ENCODE data around the gene TCF19. TPM values are rescaled to one million over a fixed set of nuclear protein-coding genes. Genes with fewer than 3 reads are reported as not detected.
A peak's percentile ranks its signal among the peaks of the same experiment; 100 is the strongest.
"Not testable (repeated sequence)": the region's sequence is repeated elsewhere in the genome, so short reads cannot be mapped to it uniquely, and the experiment has no call there.

TCF19 gene
- total and polyA plus RNA-seq, 8 donors = 5.0 to 16.1 (median 7.4) TPM

GRCh38 chr6:31158863-31159855 is 770 bp downstream of the TCF19 start:
- H3K4me3 ChIP-seq = peak overlapping the region; percentile 65 to 79 (median 75)
- TF ChIP-seq, protein P1, sequence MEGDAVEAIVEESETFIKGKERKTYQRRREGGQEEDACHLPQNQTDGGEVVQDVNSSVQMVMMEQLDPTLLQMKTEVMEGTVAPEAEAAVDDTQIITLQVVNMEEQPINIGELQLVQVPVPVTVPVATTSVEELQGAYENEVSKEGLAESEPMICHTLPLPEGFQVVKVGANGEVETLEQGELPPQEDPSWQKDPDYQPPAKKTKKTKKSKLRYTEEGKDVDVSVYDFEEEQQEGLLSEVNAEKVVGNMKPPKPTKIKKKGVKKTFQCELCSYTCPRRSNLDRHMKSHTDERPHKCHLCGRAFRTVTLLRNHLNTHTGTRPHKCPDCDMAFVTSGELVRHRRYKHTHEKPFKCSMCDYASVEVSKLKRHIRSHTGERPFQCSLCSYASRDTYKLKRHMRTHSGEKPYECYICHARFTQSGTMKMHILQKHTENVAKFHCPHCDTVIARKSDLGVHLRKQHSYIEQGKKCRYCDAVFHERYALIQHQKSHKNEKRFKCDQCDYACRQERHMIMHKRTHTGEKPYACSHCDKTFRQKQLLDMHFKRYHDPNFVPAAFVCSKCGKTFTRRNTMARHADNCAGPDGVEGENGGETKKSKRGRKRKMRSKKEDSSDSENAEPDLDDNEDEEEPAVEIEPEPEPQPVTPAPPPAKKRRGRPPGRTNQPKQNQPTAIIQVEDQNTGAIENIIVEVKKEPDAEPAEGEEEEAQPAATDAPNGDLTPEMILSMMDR (IDR thresholded peaks at IDR 0.05) = no peak
- H3K27me3 ChIP-seq = no peaks in the 10 kb centered on the region
- peak overlapping the region in 4 of 5 donors; percentile 71 to 86 (median 80) for H3K27ac ChIP-seq
- intact Hi-C loops (cut with DNase I; ENCODE audit: low total_unique reads) = no loop called here
- H3K36me3 ChIP-seq = peaks cover 3 to 47% (median 40%) of the 10 kb centered on the region in 4 donors
- H3K4me1 ChIP-seq = peaks cover 18 to 44% (median 23%) of the 10 kb centered on the region in 4 donors
- DNase-seq = peak in 1 of 2 donors; percentile 32
- WGBS, 5 donors = 3 to 14% (median 10%) methylated on average over 22 to 35 of the region's 35 CpGs
- H3K9me3 ChIP-seq = no peaks in the 10 kb centered on the region

- TF ChIP-seq EP300 (IDR thresholded peaks at IDR 0.05) = no peak
- no peak for TF ChIP-seq POLR2A (IDR thresholded peaks at IDR 0.05)
- no peak for TF ChIP-seq POLR2AphosphoS5 (IDR thresholded peaks at IDR 0.05)
- TF ChIP-seq, protein P1 (IDR thresholded peaks at IDR 0.05) = no peak
- intact Hi-C loops (cut with DNase I; ENCODE audit: low total_unique reads) = no loop called here
- no peaks in the 10 kb centered on the region for H3K9me3 ChIP-seq
- peaks cover 0 to 48% (median 35%) of the 10 kb centered on the region in 4 donors for H3K36me3 ChIP-seq
- H3K4me3 ChIP-seq = no peak overlapping the region
- no peak overlapping the region for H3K27ac ChIP-seq
- 83 to 93% (median 90%) methylated on average over 19 of the region's 19 CpGs for WGBS, 5 donors
- H3K4me1 ChIP-seq = peaks cover 18 to 44% (median 23%) of the 10 kb centered on the region in 4 donors
- no peaks in the 10 kb centered on the region for H3K27me3 ChIP-seq
- no peak for DNase-seq
Observed at GRCh38 chr6:31161216-31162126, 3.1 kb downstream of the TCF19 start.

- intact Hi-C loops (cut with DNase I; ENCODE audit: low total_unique reads) = no loop called here
- Histone ChIP-seq H3K9me3 (no peaks in the 10 kb centered on the region), H3K4me3 (no peak overlapping the region), H3K4me1 (peaks cover 12 to 33% (median 16%) of the 10 kb centered on the region in 4 donors), H3K36me3 (peaks cover 0 to 46% (median 35%) of the 10 kb centered on the region in 4 donors), H3K27me3 (no peaks in the 10 kb centered on the region), H3K27ac (no peak overlapping the region)
- WGBS, 5 donors = 82 to 92% (median 88%) methylated on average over 10 to 13 of the region's 13 CpGs
- TF ChIP-seq POLR2AphosphoS5 (IDR thresholded peaks at IDR 0.05) = no peak
- TF ChIP-seq, protein P1 (IDR thresholded peaks at IDR 0.05) = no peak
- DNase-seq = no peak
Observed at GRCh38 chr6:31162463-31163165, 4.2 kb downstream of the TCF19 start.

DNA sequence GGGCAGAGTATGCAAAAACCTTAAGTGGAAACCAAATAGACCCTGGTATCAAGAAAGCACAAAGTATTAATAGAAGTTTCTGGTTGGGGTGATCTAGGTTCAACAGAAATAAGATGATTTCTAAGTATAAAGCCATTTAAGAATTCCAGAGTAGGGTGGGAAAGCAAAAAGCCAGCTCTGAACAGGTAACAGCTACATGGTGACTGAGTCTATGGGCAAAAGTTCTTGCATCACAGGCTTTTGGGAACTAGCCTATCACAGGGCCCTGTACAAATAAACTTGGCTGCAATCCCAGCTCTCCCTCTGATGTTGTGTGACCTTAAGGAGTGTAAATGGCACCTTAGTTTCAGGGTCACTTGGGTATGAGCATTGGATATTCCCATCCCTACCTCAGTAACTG is 5.5 kb downstream of the TCF19 start:
- TF ChIP-seq POLR2A (IDR thresholded peaks at IDR 0.05) = no peak
- TF ChIP-seq POLR2AphosphoS5 (IDR thresholded peaks at IDR 0.05) = peak in 1 of 3 donors; percentile 3
- H3K36me3 ChIP-seq = peaks cover 0 to 46% (median 36%) of the 10 kb centered on the region in 4 donors

GRCh38 chr6:31164475-31165063 is 6.2 kb downstream of the TCF19 start:
- 88 to 98% (median 95%) methylated on average over 1 to 7 of the region's 9 CpGs for WGBS, 5 donors
- Histone ChIP-seq H3K36me3 (peaks cover 0 to 46% (median 36%) of the 10 kb centered on the region in 4 donors), H3K4me1 (peaks cover 3 to 23% (median 6%) of the 10 kb centered on the region in 4 donors)
- H3K27ac ChIP-seq; H3K4me3 ChIP-seq; H3K9me3 ChIP-seq; DNase-seq; H3K27me3 ChIP-seq; intact Hi-C loops (cut with DNase I; ENCODE audit: low total_unique reads): not testable (repeated sequence)

More for the DNA sequence above, 5.5 kb downstream of the TCF19 start:
- H3K4me1 ChIP-seq = peaks cover 8 to 26% (median 12%) of the 10 kb centered on the region in 4 donors
- H3K4me3 ChIP-seq = no peak overlapping the region
- intact Hi-C loops (cut with DNase I; ENCODE audit: low total_unique reads) = no loop called here
- no peaks in the 10 kb centered on the region for H3K9me3 ChIP-seq
- H3K27ac ChIP-seq = peak overlapping the region in 1 of 5 donors; percentile 8
- DNase-seq = peak; percentile 65 to 69
- no peaks in the 10 kb centered on the region for H3K27me3 ChIP-seq

- WGBS, 5 donors = 74 to 87% (median 86%) methylated on average over 13 to 17 of the region's 17 CpGs
- H3K27me3 ChIP-seq; H3K9me3 ChIP-seq; H3K4me3 ChIP-seq; DNase-seq; intact Hi-C loops (cut with DNase I; ENCODE audit: low total_unique reads); H3K27ac ChIP-seq: not testable (repeated sequence)
- H3K4me1 ChIP-seq = peaks cover 0 to 23% (median 4%) of the 10 kb centered on the region in 4 donors
- H3K36me3 ChIP-seq = peaks cover 0 to 46% (median 36%) of the 10 kb centered on the region in 4 donors
Observed at GRCh38 chr6:31165064-31165832, 6.9 kb downstream of the TCF19 start.

Data from stomach (tissue), 9 donors.